ENCODE measurements around the gene P2RY6. TPM values are rescaled to one million over a fixed set of nuclear protein-coding genes. Genes with fewer than 3 reads are reported as not detected.

P2RY6 gene
- total RNA-seq, 5 donors from 2014 or later (not counting 1 experiment from before 2014, with no cell fraction given) = 1.4 TPM; not detected in 4

- Histone ChIP-seq H3K4me3 (ENCODE audit: control insufficient read depth in 1 of 2, extremely low read depth in 1 of 2, low read length in 1 of 2) (no peak overlapping the region), H3K9me3 (no peaks in the 10 kb centered on the region), H3K27me3 (replicated peaks in 1 of 2; ENCODE audit: control insufficient read depth in 2 of 2, extremely low read depth in 1 of 2, insufficient read depth in 2 of 2, low read length in 1 of 2) (peaks cover 0 to 19% of the 10 kb centered on the region in 2 experiments), H3K27ac (ENCODE audit: low read length) (no peak overlapping the region), H3K4me1 (ENCODE audit: control insufficient read depth in 1 of 2, extremely low read depth in 1 of 2, insufficient read depth in 2 of 2, low read length in 2 of 2) (peaks cover 0 to 7% of the 10 kb centered on the region in 2 experiments), H3K36me3 (ENCODE audit: control insufficient read depth in 2 of 2, extremely low read depth in 1 of 2, insufficient read depth in 1 of 2, low read length in 1 of 2) (no peaks in the 10 kb centered on the region)
- DNase-seq (no peak), ATAC-seq (replicated peaks in 1 of 4) (no peak)
- peaks cover 6 to 10% (median 9%) of the 10 kb centered on the region in 3 donors for H3K4me1 Mint-ChIP-seq
- no peaks in the 10 kb centered on the region for H3K9me3 Mint-ChIP-seq
- no peak overlapping the region for H3K27ac Mint-ChIP-seq
- no peaks in the 10 kb centered on the region for H3K36me3 Mint-ChIP-seq
- H3K27me3 Mint-ChIP-seq = no peaks in the 10 kb centered on the region
- no peak overlapping the region for H3K4me3 Mint-ChIP-seq
- 87% methylated on average over 4 of the region's 9 CpGs for WGBS (ENCODE audit: insufficient coverage)
- ChIA-PET POLR2A (no interaction called here), CTCF (no interaction called here)
Observed at GRCh38 chr11:73324116-73324515, 52.0 kb downstream of the P2RY6 start.

GRCh38 chr11:73324665-73325035, 52.5 kb downstream of the P2RY6 start:
- Mint-ChIP-seq H3K4me3 (no peak overlapping the region), H3K36me3 (no peaks in the 10 kb centered on the region), H3K27ac (no peak overlapping the region), H3K27me3 (no peaks in the 10 kb centered on the region), H3K9me3 (no peaks in the 10 kb centered on the region), H3K4me1 (peaks cover 6 to 10% (median 9%) of the 10 kb centered on the region in 3 donors)
- H3K27ac ChIP-seq (ENCODE audit: low read length) = no peak overlapping the region
- ATAC-seq (replicated peaks in 1 of 4) (no peak), DNase-seq (no peak)
- WGBS (ENCODE audit: insufficient coverage) = 77% methylated on average over 2 of the region's 2 CpGs
- H3K4me1 ChIP-seq (ENCODE audit: control insufficient read depth in 1 of 2, extremely low read depth in 1 of 2, insufficient read depth in 2 of 2, low read length in 2 of 2) = peaks cover 0 to 7% of the 10 kb centered on the region in 2 experiments
- H3K4me3 ChIP-seq (ENCODE audit: control insufficient read depth in 1 of 2, extremely low read depth in 1 of 2, low read length in 1 of 2) = no peak overlapping the region
- H3K36me3 ChIP-seq (ENCODE audit: control insufficient read depth in 2 of 2, extremely low read depth in 1 of 2, insufficient read depth in 1 of 2, low read length in 1 of 2) = no peaks in the 10 kb centered on the region
- no peaks in the 10 kb centered on the region for H3K9me3 ChIP-seq
- peaks cover 0 to 16% of the 10 kb centered on the region in 2 experiments for H3K27me3 ChIP-seq (replicated peaks in 1 of 2; ENCODE audit: control insufficient read depth in 2 of 2, extremely low read depth in 1 of 2, insufficient read depth in 2 of 2, low read length in 1 of 2)
- ChIA-PET CTCF (no interaction called here), POLR2A (no interaction called here)

- Mint-ChIP-seq H3K4me1 (peaks cover 6 to 10% (median 9%) of the 10 kb centered on the region in 3 donors), H3K36me3 (no peaks in the 10 kb centered on the region), H3K27ac (no peak overlapping the region), H3K27me3 (no peaks in the 10 kb centered on the region), H3K4me3 (no peak overlapping the region), H3K9me3 (no peaks in the 10 kb centered on the region)
- Histone ChIP-seq H3K4me3 (ENCODE audit: control insufficient read depth in 1 of 2, extremely low read depth in 1 of 2, low read length in 1 of 2) (no peak overlapping the region), H3K27me3 (replicated peaks in 1 of 2; ENCODE audit: control insufficient read depth in 2 of 2, extremely low read depth in 1 of 2, insufficient read depth in 2 of 2, low read length in 1 of 2) (peaks cover 0 to 12% of the 10 kb centered on the region in 2 experiments), H3K4me1 (ENCODE audit: control insufficient read depth in 1 of 2, extremely low read depth in 1 of 2, insufficient read depth in 2 of 2, low read length in 2 of 2) (peaks cover 0 to 7% of the 10 kb centered on the region in 2 experiments), H3K36me3 (ENCODE audit: control insufficient read depth in 2 of 2, extremely low read depth in 1 of 2, insufficient read depth in 1 of 2, low read length in 1 of 2) (no peaks in the 10 kb centered on the region), H3K27ac (ENCODE audit: low read length) (no peak overlapping the region), H3K9me3 (no peaks in the 10 kb centered on the region)
- WGBS (ENCODE audit: insufficient coverage) = 92% methylated on average over 5 of the region's 13 CpGs
- ChIA-PET CTCF (interaction anchor here in 1 of 2 donors (0.5 kb wide), 1 partner anchor 12 kb away, joined by 3 read pairs; no protein-coding TSS in a partner anchor), POLR2A (no interaction called here)
- no peak for ATAC-seq (replicated peaks in 1 of 4)
- DNase-seq = no peak
Observed at GRCh38 chr11:73325036-73325981, 53.2 kb downstream of the P2RY6 start.

GRCh38 chr11:73326929-73327811, 55.0 kb downstream of the P2RY6 start:
- Mint-ChIP-seq H3K4me3 (no peak overlapping the region), H3K27ac (no peak overlapping the region), H3K27me3 (no peaks in the 10 kb centered on the region), H3K36me3 (no peaks in the 10 kb centered on the region), H3K9me3 (no peaks in the 10 kb centered on the region), H3K4me1 (peaks cover 0 to 3% (median under 1%) of the 10 kb centered on the region in 3 donors)
- WGBS (ENCODE audit: insufficient coverage) = 54% methylated on average over 3 of the region's 10 CpGs
- DNase-seq = no peak
- no peak overlapping the region for H3K4me3 ChIP-seq (ENCODE audit: control insufficient read depth in 1 of 2, extremely low read depth in 1 of 2, low read length in 1 of 2)
- H3K4me1 ChIP-seq (ENCODE audit: control insufficient read depth in 1 of 2, extremely low read depth in 1 of 2, insufficient read depth in 2 of 2, low read length in 2 of 2) = peaks cover 0 to under 1% of the 10 kb centered on the region in 2 experiments
- H3K27me3 ChIP-seq (replicated peaks in 1 of 2; ENCODE audit: control insufficient read depth in 2 of 2, extremely low read depth in 1 of 2, insufficient read depth in 2 of 2, low read length in 1 of 2) = peaks cover 0 to 4% of the 10 kb centered on the region in 2 experiments
- ChIA-PET CTCF (no interaction called here), POLR2A (interaction anchor here in 1 of 2 donors (0.6 kb wide), 1 partner anchor 283 kb away, joined by 5 read pairs; no protein-coding TSS in a partner anchor)
- no peaks in the 10 kb centered on the region for H3K36me3 ChIP-seq (ENCODE audit: control insufficient read depth in 2 of 2, extremely low read depth in 1 of 2, insufficient read depth in 1 of 2, low read length in 1 of 2)
- H3K27ac ChIP-seq (ENCODE audit: low read length) = no peak overlapping the region
- no peak for ATAC-seq (replicated peaks in 1 of 4)
- H3K9me3 ChIP-seq = no peaks in the 10 kb centered on the region

GRCh38 chr11:73327812-73328364, 55.8 kb downstream of the P2RY6 start:
- H3K36me3 ChIP-seq (ENCODE audit: control insufficient read depth in 2 of 2, extremely low read depth in 1 of 2, insufficient read depth in 1 of 2, low read length in 1 of 2) = no peaks in the 10 kb centered on the region
- no peaks in the 10 kb centered on the region for H3K4me1 Mint-ChIP-seq
- ATAC-seq (replicated peaks in 1 of 4) (no peak), DNase-seq (no peak)
- H3K4me1 ChIP-seq (ENCODE audit: control insufficient read depth in 1 of 2, extremely low read depth in 1 of 2, insufficient read depth in 2 of 2, low read length in 2 of 2) = no peaks in the 10 kb centered on the region
- H3K9me3 Mint-ChIP-seq = no peaks in the 10 kb centered on the region
- H3K27ac Mint-ChIP-seq = no peak overlapping the region
- H3K36me3 Mint-ChIP-seq = no peaks in the 10 kb centered on the region
- H3K27ac ChIP-seq (ENCODE audit: low read length) = no peak overlapping the region
- no peaks in the 10 kb centered on the region for H3K9me3 ChIP-seq
- peaks cover 0 to 3% of the 10 kb centered on the region in 2 experiments for H3K27me3 ChIP-seq (replicated peaks in 1 of 2; ENCODE audit: control insufficient read depth in 2 of 2, extremely low read depth in 1 of 2, insufficient read depth in 2 of 2, low read length in 1 of 2)
- ChIA-PET POLR2A (interaction anchor here in 1 of 2 donors (0.6 kb wide), 1 partner anchor 282 kb away, joined by 5 read pairs; no protein-coding TSS in a partner anchor), CTCF (no interaction called here)
- no peak overlapping the region for H3K4me3 ChIP-seq (ENCODE audit: control insufficient read depth in 1 of 2, extremely low read depth in 1 of 2, low read length in 1 of 2)
- H3K27me3 Mint-ChIP-seq = no peaks in the 10 kb centered on the region
- 50% methylated on average over 3 of the region's 4 CpGs for WGBS (ENCODE audit: insufficient coverage)
- H3K4me3 Mint-ChIP-seq = no peak overlapping the region

- Histone ChIP-seq H3K36me3 (ENCODE audit: control insufficient read depth in 2 of 2, extremely low read depth in 1 of 2, insufficient read depth in 1 of 2, low read length in 1 of 2) (no peaks in the 10 kb centered on the region), H3K4me3 (ENCODE audit: control insufficient read depth in 1 of 2, extremely low read depth in 1 of 2, low read length in 1 of 2) (no peak overlapping the region), H3K27ac (ENCODE audit: low read length) (no peak overlapping the region), H3K9me3 (no peaks in the 10 kb centered on the region), H3K27me3 (replicated peaks in 1 of 2; ENCODE audit: control insufficient read depth in 2 of 2, extremely low read depth in 1 of 2, insufficient read depth in 2 of 2, low read length in 1 of 2) (peaks cover 0 to 16% of the 10 kb centered on the region in 2 experiments), H3K4me1 (ENCODE audit: control insufficient read depth in 1 of 2, extremely low read depth in 1 of 2, insufficient read depth in 2 of 2, low read length in 2 of 2) (no peaks in the 10 kb centered on the region)
- H3K4me3 Mint-ChIP-seq = no peak overlapping the region
- H3K36me3 Mint-ChIP-seq = no peaks in the 10 kb centered on the region
- H3K27ac Mint-ChIP-seq = no peak overlapping the region
- DNase-seq = no peak
- H3K4me1 Mint-ChIP-seq = no peaks in the 10 kb centered on the region
- ChIA-PET CTCF (no interaction called here), POLR2A (no interaction called here)
- WGBS (ENCODE audit: insufficient coverage) = 100% methylated on average over 1 of the region's 3 CpGs
- H3K9me3 Mint-ChIP-seq = no peaks in the 10 kb centered on the region
- H3K27me3 Mint-ChIP-seq = no peaks in the 10 kb centered on the region
- no peak for ATAC-seq (replicated peaks in 1 of 4)
Observed at GRCh38 chr11:73330569-73331093, 58.5 kb downstream of the P2RY6 start.

Measured in T-cell (primary cell).